H4 (cell line): ENCODE data around the gene ZG16. TPM values are rescaled to one million over a fixed set of nuclear protein-coding genes. Genes with fewer than 3 reads are reported as not detected.
A peak's percentile ranks its signal among the peaks of the same experiment; 100 is the strongest.
"Not testable (repeated sequence)": the region's sequence is repeated elsewhere in the genome, so short reads cannot be mapped to it uniquely, and the experiment has no call there.

ENCODE experiments used
- DNase-seq: peaks from one replicate; pipeline ENCODE4 v3.0.0-alpha.2; 2015; ENCODE audit warnings: low spot score
- total RNA-seq: library from RNA; depleted of rRNA; stranded (reverse); fragments of >200 nt; shearing (Covaris generic); gene quantifications from 2 replicates; pipeline ENCODE4 v1.2.3, GENCODE V29; 2014

ZG16 gene
- total RNA-seq, 1 experiment from 2014 or later: not detected

DNA sequence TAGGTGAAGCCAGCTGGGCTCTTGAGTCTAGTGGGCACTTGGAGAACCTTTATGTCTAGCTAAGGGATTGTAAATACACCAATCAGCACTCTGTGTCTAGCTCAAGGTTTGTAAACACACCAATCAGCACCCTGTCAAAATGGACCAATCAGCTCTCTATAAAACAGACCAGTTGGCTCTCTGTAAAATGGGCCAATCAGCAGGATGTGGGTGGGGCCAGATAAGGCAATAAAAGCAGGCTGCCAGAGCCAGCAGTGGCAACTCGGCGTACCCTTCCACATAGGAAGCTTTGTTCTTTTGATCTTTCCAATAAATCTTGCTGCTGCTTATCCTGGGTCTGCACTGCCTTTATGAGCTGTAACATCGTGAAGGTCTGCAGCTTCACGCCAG, 29.3 kb upstream of the ZG16 start:
- DNase-seq: not testable (repeated sequence)

DNA sequence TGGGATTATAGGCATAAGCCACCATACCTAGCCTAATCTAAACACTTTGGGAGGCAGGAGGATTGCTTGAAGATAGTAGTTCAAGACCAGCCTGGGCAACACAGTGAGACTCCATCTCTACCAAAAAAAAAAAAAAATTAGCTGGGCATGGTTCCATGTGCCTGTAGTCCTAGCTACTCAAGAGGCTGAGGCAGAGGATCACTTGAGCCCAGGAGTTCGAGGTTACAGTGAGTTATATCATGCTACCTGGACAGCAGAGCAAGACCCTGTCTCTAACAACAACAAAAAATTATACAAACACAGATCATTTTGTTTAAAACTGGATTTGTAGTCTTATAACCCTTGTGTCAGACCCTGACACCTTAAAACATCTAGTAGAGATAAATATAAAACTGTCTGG, 24.5 kb upstream of the ZG16 start:
- no peak for DNase-seq

DNA sequence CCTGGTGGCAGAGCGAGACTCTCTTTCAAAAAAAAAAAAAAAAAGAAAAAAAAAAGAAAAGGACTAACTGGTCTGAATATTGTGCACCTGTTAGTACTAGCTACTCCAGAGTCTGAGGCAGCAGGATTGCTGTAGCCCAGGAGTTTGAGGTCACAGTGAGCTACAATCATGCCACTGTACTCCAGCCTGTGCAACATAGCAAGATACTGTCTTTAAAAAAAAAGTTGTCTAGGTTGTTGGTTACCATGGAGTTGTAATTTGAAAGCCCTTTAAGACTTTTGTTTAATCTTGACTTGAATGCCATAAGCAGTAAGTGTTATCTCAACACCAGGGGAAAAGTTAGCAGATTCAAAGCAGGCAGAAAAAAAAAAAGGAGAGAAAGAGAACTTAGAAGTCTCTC, 21.4 kb upstream of the ZG16 start:
- DNase-seq: no peak

DNA sequence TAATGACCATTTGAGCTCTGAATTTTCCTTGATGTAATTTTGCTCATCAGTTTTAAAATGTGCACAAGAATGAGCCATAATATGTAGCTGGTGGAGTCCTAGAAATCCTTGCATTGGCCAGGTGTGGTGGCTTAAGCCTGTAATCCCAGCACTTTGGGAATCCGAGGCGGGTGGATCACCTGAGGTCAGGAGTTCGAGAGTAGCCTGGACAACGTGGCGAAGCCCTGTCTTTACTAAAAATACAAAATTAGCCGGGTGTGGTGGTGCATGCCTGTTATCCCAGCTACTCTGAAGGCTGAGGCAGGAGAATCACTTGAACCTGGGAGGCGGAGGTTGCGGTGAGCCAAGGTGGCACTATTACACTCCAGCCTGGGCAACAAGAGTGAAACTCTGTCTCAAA, 21.0 kb upstream of the ZG16 start:
- DNase-seq: not testable (repeated sequence)

DNA sequence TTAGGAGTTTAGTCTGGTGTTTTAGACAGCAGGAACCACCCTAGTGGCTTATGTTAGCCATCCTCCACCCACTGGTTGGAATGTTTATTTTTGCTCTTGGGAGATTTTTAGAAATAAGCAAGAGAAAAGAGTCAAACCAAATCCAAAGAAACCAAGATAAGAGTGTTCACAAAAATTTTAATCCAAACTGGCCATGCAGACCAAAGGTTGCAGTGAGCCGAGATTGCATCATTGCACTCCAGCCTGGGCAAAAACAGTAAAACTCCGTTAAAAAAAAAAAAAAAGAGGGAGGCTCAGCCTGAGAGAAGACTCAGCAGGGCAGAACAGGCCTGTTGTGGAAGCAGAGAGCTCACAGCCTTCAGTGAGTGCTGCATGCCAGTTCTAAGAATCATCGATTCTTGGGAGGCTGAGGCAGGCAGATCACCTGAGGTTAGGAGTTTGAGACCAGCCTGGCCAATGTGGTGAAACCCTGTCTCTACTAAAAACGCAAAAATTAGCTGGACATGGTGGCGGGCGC, 20.0 kb upstream of the ZG16 start:
- DNase-seq: peak; percentile 56

DNA sequence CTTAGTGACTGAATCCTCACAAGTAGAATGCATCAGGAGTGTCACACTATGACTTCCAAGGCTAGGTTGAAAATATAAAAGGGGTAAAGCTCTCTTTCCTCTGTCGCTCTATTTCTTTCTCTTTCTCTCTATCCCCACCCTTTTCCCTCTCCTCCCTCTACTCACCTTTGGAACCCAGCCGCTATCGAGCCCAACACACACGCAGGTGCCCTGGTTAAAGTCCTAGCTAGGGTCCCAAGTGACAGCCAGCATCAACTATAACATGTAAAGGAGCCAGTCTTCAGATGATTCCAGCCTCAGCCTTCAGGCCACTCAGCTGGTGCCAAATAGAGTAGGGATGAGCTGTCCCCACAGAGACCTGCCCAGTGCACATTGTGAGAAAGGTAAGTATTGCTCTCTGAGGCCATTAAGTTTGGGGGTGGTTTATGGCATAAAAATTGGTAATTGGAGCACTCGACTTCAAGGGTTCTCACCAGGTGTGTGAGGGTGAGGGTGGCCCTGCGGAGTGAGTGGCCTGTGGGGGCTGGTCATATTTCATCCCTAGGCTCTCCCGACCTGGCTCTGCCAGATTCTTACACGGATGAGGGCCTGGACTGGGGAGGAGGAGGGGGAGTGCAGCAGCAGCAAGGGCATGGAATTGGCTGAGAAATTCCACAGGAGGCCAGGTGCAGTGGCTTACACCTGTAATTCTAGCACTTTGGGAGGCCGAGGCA, 17.3 kb upstream of the ZG16 start:
- no peak for DNase-seq

DNA sequence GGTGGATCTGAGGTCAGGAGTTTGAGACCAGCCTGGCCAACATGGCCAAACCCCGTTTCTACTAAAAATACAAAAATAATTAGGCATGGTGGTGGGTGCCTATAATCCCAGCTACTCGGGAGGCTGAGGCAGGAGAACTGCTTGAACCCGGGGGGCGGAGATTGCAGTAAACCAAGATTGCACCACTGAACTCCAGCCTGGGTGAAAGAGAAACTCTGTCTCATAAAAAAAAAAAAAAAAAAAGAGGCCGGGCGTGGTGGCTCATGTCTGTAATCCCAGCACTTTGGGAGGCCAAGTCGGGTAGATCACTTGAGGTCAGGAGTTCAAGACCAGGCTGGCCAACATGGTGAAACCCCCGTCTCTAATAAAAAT, 16.8 kb upstream of the ZG16 start:
- not testable (repeated sequence) for DNase-seq

DNA sequence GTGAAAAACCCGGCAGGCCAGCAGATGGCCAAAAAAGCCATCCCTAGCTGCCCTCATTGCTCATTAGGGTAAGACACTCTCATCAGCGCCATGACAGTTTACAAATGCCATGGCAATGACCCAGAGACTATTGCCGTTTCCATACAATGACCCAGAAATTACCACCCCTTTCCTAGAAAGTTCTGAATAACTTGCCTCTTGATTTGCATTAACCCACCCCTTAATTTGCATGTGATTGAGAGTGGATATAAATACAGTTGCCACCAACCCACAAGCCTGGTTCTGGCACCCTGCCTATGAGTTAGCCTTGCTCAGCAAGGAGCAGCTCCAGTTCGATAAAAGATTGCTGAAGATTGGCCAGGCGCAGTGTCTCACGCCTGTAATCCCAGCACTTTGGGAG, 16.2 kb upstream of the ZG16 start:
- DNase-seq: no peak

DNA sequence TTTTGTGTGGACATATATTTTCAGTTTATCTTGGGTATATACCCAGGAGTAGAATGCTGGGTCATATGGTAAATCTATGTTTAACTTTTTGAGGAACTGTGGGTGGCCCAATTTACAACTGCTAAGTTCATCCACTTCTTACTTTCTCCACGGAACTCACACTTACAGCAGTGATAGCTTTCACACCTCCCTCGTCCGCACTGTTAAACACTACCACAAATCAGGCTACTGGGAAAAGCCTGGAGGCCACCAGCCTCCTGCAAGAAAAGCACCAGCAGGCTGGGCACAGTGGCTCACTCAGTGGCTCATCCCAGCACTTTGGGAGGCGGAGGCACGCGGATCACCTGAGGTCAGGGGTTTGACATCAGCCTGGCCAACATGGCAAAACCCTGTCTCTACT, 14.7 kb upstream of the ZG16 start:
- DNase-seq: no peak

DNA sequence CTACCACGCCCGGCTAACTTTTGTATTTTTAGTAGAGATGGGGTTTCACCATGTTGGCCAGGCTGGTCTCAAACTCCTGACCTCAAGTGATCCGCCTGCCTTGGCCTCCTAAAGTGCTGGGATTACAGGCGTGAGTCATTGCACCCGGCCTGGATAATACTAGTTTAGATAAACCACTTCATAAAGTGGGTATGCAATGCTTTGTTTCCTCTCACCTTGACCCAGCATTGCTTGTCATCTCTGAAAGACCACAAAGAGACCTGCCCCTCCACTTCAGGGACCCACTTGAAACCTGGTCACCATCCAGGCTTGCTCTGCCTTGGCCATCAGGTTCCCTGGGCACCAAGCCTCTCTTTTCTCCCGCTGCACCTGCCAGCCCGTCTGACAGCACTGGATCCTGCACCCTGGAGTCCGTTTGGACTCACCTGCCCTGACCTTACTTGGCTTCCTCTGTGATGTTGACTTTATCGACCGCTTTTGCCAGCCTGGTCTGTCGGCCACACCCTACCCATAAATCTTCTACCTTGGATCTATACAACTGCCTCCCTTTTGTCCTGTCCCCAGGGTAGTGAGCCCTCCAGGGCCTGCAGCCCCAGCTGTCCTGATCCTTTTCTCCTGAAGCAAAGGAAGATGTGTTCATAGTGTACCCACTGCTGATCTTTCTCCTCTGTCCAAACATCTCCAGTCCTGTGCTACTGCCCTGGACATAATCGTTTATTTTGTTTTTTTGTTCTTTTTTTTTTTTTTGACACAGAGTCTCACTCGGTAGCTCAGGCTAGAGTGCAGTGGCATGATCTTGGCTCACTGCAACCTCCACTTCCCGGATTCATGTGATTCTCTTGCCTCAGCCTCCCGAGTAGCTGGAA, 12.7 kb upstream of the ZG16 start:
- DNase-seq: no peak

DNA sequence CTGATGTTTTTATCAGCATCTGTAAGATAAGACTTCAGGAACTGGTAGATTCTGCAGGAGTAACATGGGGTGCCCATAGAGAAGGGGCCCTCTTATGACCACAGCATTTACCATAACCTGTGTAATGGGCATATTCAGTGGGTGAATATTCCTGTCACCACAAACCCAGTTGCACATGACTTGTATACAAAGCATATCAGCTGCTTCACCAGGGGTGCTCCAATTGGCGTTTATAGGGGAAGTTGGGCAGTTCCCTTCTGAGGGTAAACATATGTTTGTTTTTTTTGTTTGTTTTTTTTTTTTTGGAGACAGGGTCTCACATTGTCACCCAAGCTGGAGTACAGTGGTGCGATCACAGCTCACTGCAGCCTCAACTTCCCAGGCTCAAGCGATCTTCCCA, 11.5 kb upstream of the ZG16 start:
- no peak for DNase-seq

DNA sequence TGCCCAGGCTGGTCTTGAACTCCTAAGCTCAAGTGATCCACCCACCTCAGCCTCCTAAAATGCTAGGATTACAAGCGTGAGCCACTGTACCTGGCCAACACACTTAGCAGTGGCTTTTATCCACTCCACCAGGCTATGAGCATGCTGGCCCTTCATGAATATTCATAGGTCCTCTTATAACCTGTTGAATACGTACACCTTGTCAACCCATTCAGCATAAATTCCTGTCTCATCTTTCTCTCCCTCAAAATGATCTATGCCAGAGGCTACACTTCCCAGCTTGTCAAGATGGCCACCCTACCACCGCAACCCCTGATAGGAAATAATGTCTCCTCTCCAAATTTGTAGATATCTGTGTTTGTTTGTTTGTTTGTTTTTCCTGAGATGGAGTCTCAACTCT, 11.0 kb upstream of the ZG16 start:
- DNase-seq: no peak

DNA sequence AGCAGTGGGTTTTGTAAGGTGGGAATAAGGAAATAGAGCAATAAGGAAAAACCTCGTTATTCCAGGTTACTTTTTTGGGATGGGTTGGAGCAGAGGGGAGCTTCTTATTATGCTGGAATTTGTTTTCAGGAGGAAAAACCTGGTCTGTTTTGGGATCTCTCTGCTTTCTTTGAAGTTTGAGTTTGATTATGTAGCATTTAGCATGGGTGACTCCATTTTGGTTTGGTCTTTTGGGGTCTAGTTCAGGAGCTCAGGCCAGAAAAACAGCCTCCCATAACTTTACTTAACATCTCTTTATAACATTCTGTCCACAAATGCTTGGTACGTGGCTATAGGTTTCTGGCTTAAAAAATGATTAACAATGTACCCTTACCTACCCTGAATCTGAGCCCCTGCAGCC, 8.5 kb upstream of the ZG16 start:
- no peak for DNase-seq

DNA sequence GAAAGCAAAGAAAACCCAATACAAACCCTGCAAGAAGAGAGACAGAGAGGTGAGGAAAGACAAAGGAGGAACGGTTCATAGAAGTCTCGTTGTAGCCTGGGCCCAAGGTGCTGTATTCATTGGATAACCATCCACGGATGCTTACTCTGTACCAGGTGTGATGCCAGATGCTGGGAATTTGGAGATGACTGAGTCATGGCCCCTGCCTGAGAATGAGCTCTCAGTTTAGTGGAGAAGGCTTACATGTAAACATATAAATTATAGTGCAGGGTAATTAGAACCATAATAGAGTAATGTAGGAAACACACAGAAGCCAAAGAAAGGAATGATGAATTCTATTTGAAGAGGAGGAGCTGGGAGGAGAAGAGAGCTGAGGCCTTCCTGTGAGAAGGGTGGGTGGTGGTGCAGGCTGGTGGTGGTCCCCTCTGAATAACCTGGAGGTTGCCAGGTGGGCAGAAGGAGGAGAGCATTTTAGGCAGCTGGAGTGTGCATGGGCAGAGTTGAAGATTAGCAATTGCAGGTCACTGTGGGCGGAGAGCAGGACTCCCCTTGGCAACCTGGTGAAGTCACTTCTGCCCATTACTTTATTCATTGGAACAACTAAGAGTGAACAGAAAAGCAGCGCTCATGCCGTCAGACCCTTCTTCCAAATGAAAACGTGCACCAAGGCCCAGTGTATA, 7.7 kb upstream of the ZG16 start:
- DNase-seq: no peak

DNA sequence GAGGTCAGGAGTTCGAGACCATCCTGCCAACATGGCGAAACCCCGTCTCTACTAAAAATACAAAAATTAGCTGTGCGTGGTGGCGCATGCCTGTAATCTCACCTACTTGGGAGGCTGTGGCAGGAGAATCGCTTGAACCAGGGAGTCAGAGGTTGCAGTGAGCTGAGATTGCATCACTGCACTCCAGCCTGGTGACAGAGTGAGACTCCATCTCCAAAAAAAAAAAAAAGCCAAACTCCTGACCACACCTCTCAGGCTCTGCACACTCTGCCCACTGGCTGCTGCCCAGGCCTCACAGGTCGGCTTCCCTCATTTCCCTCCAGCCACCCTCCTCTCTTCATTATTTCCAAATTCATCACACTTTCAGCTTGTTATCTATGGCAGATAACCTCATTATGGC, 5.7 kb upstream of the ZG16 start:
- DNase-seq: not testable (repeated sequence)

DNA sequence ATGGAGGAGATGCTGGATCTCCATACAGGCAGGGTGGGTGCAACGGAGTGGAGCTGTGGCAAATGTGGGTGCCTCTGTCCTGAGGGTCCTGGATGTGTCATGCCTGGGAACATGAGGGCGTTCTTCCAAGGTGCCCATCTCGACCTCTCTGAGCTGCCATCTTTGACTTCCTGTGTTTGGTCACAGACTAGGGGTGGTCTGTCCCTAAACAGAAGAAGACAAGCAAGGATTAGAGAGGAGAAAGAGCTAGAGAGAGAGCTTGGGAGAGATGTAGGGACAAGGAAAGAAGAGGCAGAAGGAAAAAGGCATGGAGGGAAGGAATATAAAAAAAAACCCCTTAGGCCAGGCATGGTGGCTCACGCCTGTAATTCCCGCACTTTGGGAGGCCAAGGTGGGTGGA, 3.3 kb upstream of the ZG16 start:
- DNase-seq: no peak

DNA sequence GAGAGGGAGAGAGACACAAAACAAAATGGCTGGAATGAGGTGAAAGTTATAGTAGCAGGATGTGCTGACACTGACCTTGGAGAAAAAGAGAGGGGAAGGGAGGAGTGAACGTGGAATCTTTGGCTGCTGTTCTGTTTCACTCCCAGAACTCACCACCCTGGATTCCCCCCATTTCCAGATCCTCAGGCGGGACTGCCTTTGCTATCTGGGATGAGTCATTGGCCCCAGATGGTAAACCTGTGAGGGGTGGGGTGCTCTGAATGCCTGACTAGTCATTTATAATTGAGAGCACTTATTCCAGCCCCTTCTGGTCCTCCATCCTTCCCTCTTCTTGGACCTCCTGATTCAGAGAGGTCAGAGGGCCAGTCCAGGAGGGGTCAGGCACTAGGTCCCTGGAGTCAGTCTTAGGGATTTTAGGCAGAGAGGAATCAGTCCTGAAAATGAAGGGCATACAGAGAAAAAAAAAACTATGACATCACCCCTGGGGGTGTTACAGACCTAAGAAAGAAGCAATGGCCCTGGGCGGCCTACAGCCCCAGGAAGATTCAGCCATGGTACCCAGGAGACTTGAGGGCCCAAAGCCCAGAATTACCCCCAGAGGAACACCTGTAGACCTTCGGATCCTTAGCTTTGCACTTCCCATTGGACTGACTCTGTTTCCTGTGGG, 2.2 kb upstream of the ZG16 start:
- peak; percentile 35 for DNase-seq

DNA sequence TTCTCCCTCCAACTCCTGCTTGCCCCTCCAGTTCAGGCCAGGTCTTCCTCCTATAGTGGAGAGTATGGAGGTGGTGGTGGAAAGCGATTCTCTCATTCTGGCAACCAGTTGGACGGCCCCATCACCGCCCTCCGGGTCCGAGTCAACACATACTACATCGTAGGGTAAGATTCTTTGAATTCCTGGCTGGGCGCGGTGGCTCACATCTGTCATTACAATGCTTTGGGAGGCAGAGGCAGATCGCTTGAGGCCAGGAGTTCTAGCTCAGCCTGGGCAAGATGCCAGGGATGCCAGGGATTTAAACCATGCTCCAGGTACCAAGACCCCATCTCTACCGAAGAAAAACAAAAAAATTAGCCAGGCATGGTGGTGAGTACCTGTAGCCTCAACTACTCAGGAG, 1.4 kb downstream of the ZG16 start:
- DNase-seq: no peak

DNA sequence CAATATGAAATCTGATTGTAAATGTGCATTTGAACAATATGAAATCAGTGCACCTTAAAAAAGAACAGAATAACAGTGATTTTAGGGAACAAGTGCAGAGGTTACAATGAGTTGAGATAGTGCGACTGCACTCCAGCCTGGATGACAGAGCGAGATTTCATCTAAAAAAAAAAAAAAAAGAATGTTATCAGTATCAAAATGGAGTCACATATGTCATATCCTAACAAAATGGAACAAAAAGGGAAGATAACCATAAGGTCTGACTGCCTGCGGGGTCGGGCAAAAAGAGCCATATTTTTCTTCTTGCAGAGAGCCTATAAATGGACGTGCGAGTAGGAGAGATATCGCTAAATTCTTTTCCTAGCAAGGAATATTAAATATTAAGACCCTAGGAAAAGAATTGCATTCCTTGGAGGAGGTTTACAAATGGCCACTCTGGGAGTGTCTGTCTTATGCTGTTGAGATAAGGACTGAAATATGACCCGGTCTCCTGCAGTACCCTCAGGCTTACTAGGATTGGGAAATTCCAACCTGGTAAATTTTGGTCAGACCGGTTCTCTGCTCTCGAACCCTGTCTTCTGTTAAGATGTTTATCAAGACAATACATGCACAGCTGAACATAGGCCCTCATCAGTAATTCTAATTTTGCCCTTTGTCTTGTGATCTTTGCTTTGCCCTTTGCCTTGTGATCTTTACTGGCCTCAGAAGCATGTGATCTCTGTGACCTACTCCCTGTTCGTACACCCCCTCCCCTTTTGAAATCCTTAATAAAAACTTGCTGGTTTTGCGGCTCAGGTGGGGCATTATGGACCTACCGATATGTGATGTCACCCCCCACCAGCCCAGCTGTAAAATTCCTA, 5.3 kb downstream of the ZG16 start:
- not testable (repeated sequence) for DNase-seq

DNA sequence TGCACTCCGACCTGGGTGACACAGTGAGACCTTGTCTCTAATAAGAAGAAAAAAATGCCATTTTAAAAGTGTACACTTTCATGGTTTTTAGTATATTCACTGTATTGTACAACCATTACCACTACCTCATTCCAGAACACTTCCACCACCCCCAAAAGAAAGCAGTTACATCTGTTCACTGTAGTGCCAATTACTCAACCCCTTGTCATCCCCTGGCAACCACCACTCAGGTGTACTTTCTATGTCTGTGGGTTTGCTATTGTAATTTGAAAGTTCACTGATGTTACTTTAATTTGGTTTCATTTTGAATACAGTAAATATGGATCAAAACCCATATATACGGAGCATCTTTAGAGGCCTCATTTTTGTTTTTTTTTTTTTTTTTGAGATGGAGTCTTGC, 6.1 kb downstream of the ZG16 start:
- no peak for DNase-seq

DNA sequence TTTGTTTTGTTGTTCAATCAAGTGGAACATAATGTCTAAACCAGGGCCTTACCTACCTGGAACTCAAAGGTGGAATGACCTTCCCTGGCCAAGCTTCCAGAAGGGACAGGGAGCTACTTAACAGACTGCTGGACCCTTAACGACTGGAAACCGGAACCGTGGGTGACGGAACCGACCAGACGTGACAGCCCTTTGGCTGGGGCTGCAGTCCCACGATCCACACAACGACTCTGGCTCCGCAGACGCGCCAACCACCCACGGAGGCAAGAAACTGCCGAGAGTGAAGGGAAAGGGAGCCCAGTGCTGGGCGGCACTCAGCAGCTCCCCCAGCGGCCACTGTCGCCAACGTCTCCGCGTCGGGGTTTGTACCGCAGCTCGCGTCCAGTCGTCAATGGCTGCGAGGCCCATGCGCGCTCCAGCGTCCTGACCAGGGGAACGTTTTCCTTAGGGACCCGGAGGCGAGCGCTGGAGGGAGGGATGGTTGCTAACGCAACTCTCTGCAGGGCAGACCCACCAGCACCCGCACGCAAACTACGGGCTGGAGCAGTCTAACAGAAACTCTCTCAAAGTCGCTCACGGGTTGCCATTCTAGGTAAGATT, 6.9 kb downstream of the ZG16 start:
- no peak for DNase-seq
